Loucy (cell line): Measurements from ENCODE around the gene ALDH18A1.

ENCODE experiments used
- H2AFZ ChIP-seq: fragments of 200-600 bp; sonication (generic); 2 replicates; pipeline ENCODE4 v1.6.0; 2016; ENCODE audit warnings: antibody characterized with exemption, mild to moderate bottlenecking, low read length, moderate library complexity
- H3F3A ChIP-seq: fragments of 200-600 bp; 2 replicates; pipeline ENCODE4 v1.6.0; 2016; ENCODE audit warnings: antibody characterized with exemption, low read depth, mild to moderate bottlenecking
- H3K27me3 ChIP-seq: fragments of 200-600 bp; sonication (generic); 2 replicates; pipeline ENCODE4 v1.6.1; 2014; ENCODE audit warnings: low read length, mild to moderate bottlenecking; ENCODE audit not compliant: insufficient read depth, poor library complexity, severe bottlenecking
- H3K36me3 ChIP-seq: fragments of 200-600 bp; sonication (generic); 2 replicates; pipeline ENCODE4 v1.6.1; 2016; ENCODE audit warnings: low read length; ENCODE audit not compliant: insufficient read depth
- H3K4me1 ChIP-seq: fragments of 200-600 bp; sonication (generic); 2 replicates; pipeline ENCODE4 v1.5.1; 2014; ENCODE audit warnings: low read length, mild to moderate bottlenecking; ENCODE audit not compliant: insufficient read depth, poor library complexity, severe bottlenecking
- H3K4me2 ChIP-seq: fragments of 200-600 bp; sonication (generic); 2 replicates; pipeline ENCODE4 v1.6.0; 2014; ENCODE audit warnings: antibody characterized with exemption, low read length, low read depth, mild to moderate bottlenecking; ENCODE audit not compliant: poor library complexity, severe bottlenecking
- H3K4me3 ChIP-seq: fragments of 200-600 bp; sonication (generic); 2 replicates; pipeline ENCODE4 v1.5.1; 2014; ENCODE audit warnings: low read length, mild to moderate bottlenecking, mixed read lengths; ENCODE audit not compliant: poor library complexity, severe bottlenecking
- H3K79me2 ChIP-seq: fragments of 200-600 bp; sonication (generic); 2 replicates; pipeline ENCODE4 v1.6.1; 2014; ENCODE audit warnings: low read length; ENCODE audit not compliant: insufficient read depth
- H3K9ac ChIP-seq: fragments of 200-600 bp; sonication (generic); 2 replicates; pipeline ENCODE4 v1.6.0; 2014; ENCODE audit warnings: mild to moderate bottlenecking, low read depth, low read length, moderate library complexity; ENCODE audit not compliant: poor library complexity, severe bottlenecking
- H3K9me2 ChIP-seq: fragments of 200-600 bp; sonication (generic); replicated peaks from 2 replicates; pipeline ENCODE4 v1.6.1; 2016; ENCODE audit warnings: low read depth, low read length, mixed read lengths
- H3K9me3 ChIP-seq: fragments of 200-600 bp; sonication (generic); 2 replicates; pipeline ENCODE4 v1.6.1; 2014; ENCODE audit warnings: mild to moderate bottlenecking, antibody characterized with exemption, low read length, low read depth; ENCODE audit not compliant: insufficient read depth
- H4K20me1 ChIP-seq: fragments of 200-600 bp; sonication (generic); 2 replicates; pipeline ENCODE4 v1.6.0; 2014; ENCODE audit warnings: antibody characterized with exemption, low read length, mild to moderate bottlenecking; ENCODE audit not compliant: insufficient read depth, poor library complexity, severe bottlenecking
- CTCF ChIP-seq: fragments of 200-600 bp; sonication (generic); conservative IDR thresholded peaks from 2 replicates; pipeline ENCODE4 v1.5.1; 2014; ENCODE audit warnings: mild to moderate bottlenecking, antibody characterized with exemption, low read length
- EZH2phosphoT487 ChIP-seq: fragments of 200-600 bp; IDR thresholded peaks from 2 replicates; pipeline ENCODE4 v1.6.1; 2018; ENCODE audit warnings: antibody characterized with exemption, mild to moderate bottlenecking, moderate library complexity, borderline replicate concordance

ALDH18A1 gene

GRCh38 chr10:95657250-95657649 is 739 bp upstream of the ALDH18A1 start:
- Histone ChIP-seq H3K9me3 (no peaks in the 10 kb centered on the region), H2AFZ (peak overlapping the region; percentile 99), H3K4me2 (peak overlapping the region; percentile 94), H4K20me1 (peaks cover 9% of the 10 kb centered on the region), H3F3A (no peaks in the 10 kb centered on the region), H3K79me2 (peaks cover 39% of the 10 kb centered on the region), H3K27me3 (no peaks in the 10 kb centered on the region), H3K9me2 (no peaks in the 10 kb centered on the region), H3K9ac (peak overlapping the region; percentile 88), H3K4me3 (peak overlapping the region; percentile 93), H3K36me3 (peaks cover 10% of the 10 kb centered on the region; the same call in 1 of the 2 replicates), H3K4me1 (peaks cover 28% of the 10 kb centered on the region)
- TF ChIP-seq CTCF (no peak), EZH2phosphoT487 (no peak)

- peaks cover 54% of the 10 kb centered on the region for H3K79me2 ChIP-seq
- peak overlapping the region; percentile 88 for H3K9ac ChIP-seq
- peaks cover 28% of the 10 kb centered on the region for H3K4me1 ChIP-seq
- H3K9me2 ChIP-seq = no peaks in the 10 kb centered on the region
- H3K27me3 ChIP-seq = no peaks in the 10 kb centered on the region
- H3K4me2 ChIP-seq = peak overlapping the region; percentile 94
- H3K36me3 ChIP-seq = peaks cover 23% of the 10 kb centered on the region; the same call in 1 of the 2 replicates
- peak overlapping the region; percentile 93 for H3K4me3 ChIP-seq
- no peaks in the 10 kb centered on the region for H3F3A ChIP-seq
- peak overlapping the region; percentile 99 for H2AFZ ChIP-seq
- H3K9me3 ChIP-seq = peaks cover 6% of the 10 kb centered on the region; the same call in 1 of the 2 replicates
- TF ChIP-seq EZH2phosphoT487 (no peak), CTCF (no peak)
- peaks cover 9% of the 10 kb centered on the region for H4K20me1 ChIP-seq
Measured at GRCh38 chr10:95655571-95656290, 780 bp downstream of the ALDH18A1 start.

- Histone ChIP-seq H3F3A (no peaks in the 10 kb centered on the region), H3K27me3 (no peaks in the 10 kb centered on the region), H3K4me3 (peak overlapping the region; percentile 56), H3K9me2 (no peaks in the 10 kb centered on the region), H4K20me1 (peaks cover 13% of the 10 kb centered on the region), H2AFZ (no peak overlapping the region), H3K4me2 (peak overlapping the region; percentile 94), H3K9ac (peak overlapping the region; percentile 8), H3K79me2 (peaks cover 67% of the 10 kb centered on the region), H3K36me3 (peaks cover 33% of the 10 kb centered on the region; the same call in 1 of the 2 replicates), H3K9me3 (peaks cover 6% of the 10 kb centered on the region; the same call in 1 of the 2 replicates), H3K4me1 (peaks cover 34% of the 10 kb centered on the region)
- TF ChIP-seq CTCF (no peak), EZH2phosphoT487 (no peak)
Measured at GRCh38 chr10:95653895-95654294, 2.6 kb downstream of the ALDH18A1 start.
